ENCODE measurements around the gene LYPD5.

Gene LYPD5

GRCh38 chr19:43749898-43750297 is 52.3 kb downstream of the LYPD5 start:
- TF ChIP-seq CTCF (IDR thresholded peaks at IDR 0.05): no peak

- no peak for TF ChIP-seq CTCF (IDR thresholded peaks at IDR 0.05)
These were observed 53.1 kb downstream of the LYPD5 start for GRCh38 chr19:43749152-43749551.

GRCh38 chr19:43748685-43749084 is 53.6 kb downstream of the LYPD5 start:
- no peak for TF ChIP-seq CTCF (IDR thresholded peaks at IDR 0.05)

- TF ChIP-seq CTCF (IDR thresholded peaks at IDR 0.05): no peak
These were observed 54.0 kb downstream of the LYPD5 start for GRCh38 chr19:43748205-43748594.

- TF ChIP-seq CTCF (IDR thresholded peaks at IDR 0.05): no peak
These were observed 54.6 kb downstream of the LYPD5 start for GRCh38 chr19:43747557-43748204.

Data from LNCAP (cell line).